Upper lobe of right lung (tissue), 1 donor: ENCODE measurements around the gene TDRD5. TPM values are rescaled to one million over a fixed set of nuclear protein-coding genes. Genes with fewer than 3 reads are reported as not detected.

Experiments used
- ATAC-seq: fragments of 200-7000 bp; cut with Tn5 transposase; one replicate; pipeline ENCODE4 v1.9.1; 2020; ENCODE audit warnings: mild to moderate bottlenecking, moderate library complexity
- DNase-seq: peaks from one replicate; pipeline ENCODE4 v3.0.0-alpha.2; 2020
- H3K27ac ChIP-seq: fragments of 200-600 bp; one replicate; pipeline ENCODE4 v1.8.0; 2022
- H3K27me3 ChIP-seq: fragments of 200-600 bp; one replicate; pipeline ENCODE4 v1.8.0; 2022; ENCODE audit warnings: mild to moderate bottlenecking
- H3K36me3 ChIP-seq: fragments of 200-600 bp; one replicate; pipeline ENCODE4 v1.8.0; 2022
- H3K4me1 ChIP-seq: fragments of 200-600 bp; one replicate; pipeline ENCODE4 v1.8.0; 2022
- H3K4me3 ChIP-seq: fragments of 200-600 bp; one replicate; pipeline ENCODE4 v1.8.0; 2022; ENCODE audit warnings: mild to moderate bottlenecking
- H3K9me3 ChIP-seq: fragments of 200-600 bp; one replicate; pipeline ENCODE4 v1.8.0; 2022
- CTCF ChIP-seq: fragments of 200-600 bp; IDR thresholded peaks from one replicate; pipeline ENCODE4 v1.8.0; 2022; ENCODE audit warnings: antibody characterized with exemption
- intact Hi-C: fragments of 100-400 bp; cut with DNase I; formaldehyde crosslinking; loops from one replicate; pipeline ENCODE4 v1.11.0; 2022
- long read RNA-seq: library from polyadenylated mRNA; unstranded; transcript quantifications from one replicate; pipeline ENCODE4 v2.0.0, GENCODE V29; 2021
- total RNA-seq: library from RNA; stranded (reverse); fragmentation: NEBNext Ultra II Directional; extraction: Animal tissue kit (Norgen Biotek cat#: 25700); gene quantifications from one replicate; pipeline ENCODE4 v1.2.1, GENCODE V29; 2021
- donor health status: DM: no; HTN: yes; CAD: no; lungs with severe emphysema.

TDRD5 gene
- 0.17 TPM for total RNA-seq
- long read RNA-seq = 0 reads

GRCh38 chr1:179591592-179592580, at the start of gene TDRD5:
Gene TDRD5, plus strand, starts transcription at chr1:179591832. Its CDS starts 784 bp downstream, at chr1:179592616.
- H3K9me3 ChIP-seq = no peaks in the 10 kb centered on the region
- peaks cover 20% of the 10 kb centered on the region for H3K27me3 ChIP-seq
- no peaks in the 10 kb centered on the region for H3K36me3 ChIP-seq
- H3K27ac ChIP-seq = no peak within 1 kb of the TSS
- H3K4me1 ChIP-seq = no peaks in the 10 kb centered on the region
- peak; percentile 73 for ATAC-seq
- DNase-seq = peak; percentile 73
- intact Hi-C loops = no loop called here
- no peak within 1 kb of the TSS for H3K4me3 ChIP-seq
- no peak for TF ChIP-seq CTCF

- H3K36me3 ChIP-seq = no peaks in the 10 kb centered on the region
- no peak for TF ChIP-seq CTCF
- H3K27me3 ChIP-seq = no peaks in the 10 kb centered on the region
- intact Hi-C loops = no loop called here
- no peaks in the 10 kb centered on the region for H3K9me3 ChIP-seq
- no peak for ATAC-seq
- DNase-seq = no peak
- no peak overlapping the region for H3K27ac ChIP-seq
- H3K4me1 ChIP-seq = no peaks in the 10 kb centered on the region
- no peak overlapping the region for H3K4me3 ChIP-seq
These were observed 46.3 kb upstream of the TDRD5 start for GRCh38 chr1:179545321-179545720.

- Histone ChIP-seq H3K9me3 (no peaks in the 10 kb centered on the region), H3K27me3 (no peaks in the 10 kb centered on the region), H3K27ac (no peak overlapping the region), H3K4me3 (no peak overlapping the region), H3K4me1 (no peaks in the 10 kb centered on the region), H3K36me3 (no peaks in the 10 kb centered on the region)
- TF ChIP-seq CTCF = no peak
- ATAC-seq (no peak), DNase-seq (no peak)
- intact Hi-C loops = no loop called here
These were observed 44.6 kb upstream of the TDRD5 start for GRCh38 chr1:179547021-179547535.

- Histone ChIP-seq H3K4me1 (no peaks in the 10 kb centered on the region), H3K27ac (no peak overlapping the region), H3K36me3 (no peaks in the 10 kb centered on the region), H3K4me3 (no peak overlapping the region), H3K27me3 (no peaks in the 10 kb centered on the region), H3K9me3 (no peaks in the 10 kb centered on the region)
- DNase-seq (no peak), ATAC-seq (no peak)
- TF ChIP-seq CTCF = no peak
- intact Hi-C loops = no loop called here
These were observed 42.8 kb upstream of the TDRD5 start for GRCh38 chr1:179548666-179549367.

- no peaks in the 10 kb centered on the region for H3K9me3 ChIP-seq
- H3K27me3 ChIP-seq = no peaks in the 10 kb centered on the region
- H3K27ac ChIP-seq = no peak overlapping the region
- H3K4me1 ChIP-seq = no peaks in the 10 kb centered on the region
- no peak for TF ChIP-seq CTCF
- no peak overlapping the region for H3K4me3 ChIP-seq
- DNase-seq (no peak), ATAC-seq (no peak)
- no peaks in the 10 kb centered on the region for H3K36me3 ChIP-seq
- intact Hi-C loops = no loop called here
These were observed 42.3 kb upstream of the TDRD5 start for GRCh38 chr1:179549368-179549700.
